PC-3 (cell line): ENCODE measurements around the gene TMEM186.

ENCODE experiments used
- EZH2 ChIP-seq: fragments of 300-600 bp; sonication (generic); IDR thresholded peaks from one replicate; pipeline ENCODE4 v1.6.1; 2017; ENCODE audit warnings: antibody characterized with exemption, mild to moderate bottlenecking, low read length; ENCODE audit not compliant: unreplicated experiment
- TF ChIP-seq, protein P1 (sequence below): fragments of 300-600 bp; sonication (generic); conservative IDR thresholded peaks from 2 replicates; pipeline ENCODE4 v1.5.1; 2017; ENCODE audit warnings: antibody characterized with exemption, low read depth, mild to moderate bottlenecking, low read length

DNA sequence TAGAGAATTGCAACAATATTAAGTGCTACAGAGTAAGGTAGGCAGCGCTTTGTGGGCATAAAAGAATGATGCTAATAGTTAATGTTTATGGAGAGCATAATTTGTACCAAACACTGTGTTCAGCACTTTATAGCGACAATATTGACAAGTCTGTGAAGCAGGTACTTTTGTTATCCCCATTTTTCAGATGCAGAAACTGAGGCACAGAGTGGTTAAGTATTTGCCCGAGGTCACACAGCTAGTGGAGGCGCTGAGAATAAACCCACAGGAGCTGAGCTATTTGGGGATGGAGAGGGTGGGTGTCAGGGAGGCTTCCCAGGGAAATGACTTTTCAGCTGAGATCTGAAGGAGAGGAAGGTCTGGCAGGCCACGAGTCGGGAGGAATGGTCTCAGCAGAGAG is 39.4 kb downstream of the TMEM186 start:
- TF ChIP-seq, protein P1, sequence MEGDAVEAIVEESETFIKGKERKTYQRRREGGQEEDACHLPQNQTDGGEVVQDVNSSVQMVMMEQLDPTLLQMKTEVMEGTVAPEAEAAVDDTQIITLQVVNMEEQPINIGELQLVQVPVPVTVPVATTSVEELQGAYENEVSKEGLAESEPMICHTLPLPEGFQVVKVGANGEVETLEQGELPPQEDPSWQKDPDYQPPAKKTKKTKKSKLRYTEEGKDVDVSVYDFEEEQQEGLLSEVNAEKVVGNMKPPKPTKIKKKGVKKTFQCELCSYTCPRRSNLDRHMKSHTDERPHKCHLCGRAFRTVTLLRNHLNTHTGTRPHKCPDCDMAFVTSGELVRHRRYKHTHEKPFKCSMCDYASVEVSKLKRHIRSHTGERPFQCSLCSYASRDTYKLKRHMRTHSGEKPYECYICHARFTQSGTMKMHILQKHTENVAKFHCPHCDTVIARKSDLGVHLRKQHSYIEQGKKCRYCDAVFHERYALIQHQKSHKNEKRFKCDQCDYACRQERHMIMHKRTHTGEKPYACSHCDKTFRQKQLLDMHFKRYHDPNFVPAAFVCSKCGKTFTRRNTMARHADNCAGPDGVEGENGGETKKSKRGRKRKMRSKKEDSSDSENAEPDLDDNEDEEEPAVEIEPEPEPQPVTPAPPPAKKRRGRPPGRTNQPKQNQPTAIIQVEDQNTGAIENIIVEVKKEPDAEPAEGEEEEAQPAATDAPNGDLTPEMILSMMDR: no peak
- TF ChIP-seq EZH2: no peak
